Islet precursor cell (in vitro differentiated cells): ENCODE measurements around the gene ZNF536.

ENCODE experiments used
- DNase-seq: peaks from one replicate; pipeline ENCODE4 v3.0.0-alpha.2; 2018

ZNF536 gene

DNA sequence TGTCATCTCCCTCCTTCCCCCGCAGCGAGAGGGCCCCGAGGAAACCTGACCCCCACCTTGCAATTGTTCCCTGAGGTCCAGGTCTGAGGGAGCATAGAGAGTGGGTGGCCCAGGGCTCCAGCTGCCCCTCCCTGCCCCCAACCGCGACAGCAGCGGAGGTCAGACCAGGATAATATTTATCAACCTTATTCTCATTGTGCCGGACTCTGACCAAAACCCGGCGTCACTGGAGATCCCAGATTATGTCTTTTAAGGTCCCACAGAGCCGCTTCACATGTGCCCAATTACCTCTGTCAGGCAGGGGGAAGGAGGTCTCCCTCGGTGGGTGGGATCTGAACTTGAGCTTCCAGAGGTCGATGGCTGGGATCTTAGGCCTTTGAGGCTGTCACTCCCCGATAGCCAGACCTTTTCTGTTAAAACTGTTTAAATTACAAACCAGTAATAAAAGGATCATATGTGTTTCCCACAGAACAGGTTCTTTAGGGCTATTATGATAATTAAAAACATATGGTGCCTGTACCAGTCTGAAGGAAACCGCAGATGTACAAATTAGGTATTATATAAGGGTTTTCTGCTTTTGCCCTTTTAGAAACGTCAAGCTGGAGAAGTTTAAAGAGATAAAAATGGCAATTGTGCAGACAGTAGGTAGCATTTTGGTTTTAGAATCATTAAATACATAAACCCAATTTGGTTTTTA is 195.5 kb downstream of the ZNF536 start:
- no peak for DNase-seq

DNA sequence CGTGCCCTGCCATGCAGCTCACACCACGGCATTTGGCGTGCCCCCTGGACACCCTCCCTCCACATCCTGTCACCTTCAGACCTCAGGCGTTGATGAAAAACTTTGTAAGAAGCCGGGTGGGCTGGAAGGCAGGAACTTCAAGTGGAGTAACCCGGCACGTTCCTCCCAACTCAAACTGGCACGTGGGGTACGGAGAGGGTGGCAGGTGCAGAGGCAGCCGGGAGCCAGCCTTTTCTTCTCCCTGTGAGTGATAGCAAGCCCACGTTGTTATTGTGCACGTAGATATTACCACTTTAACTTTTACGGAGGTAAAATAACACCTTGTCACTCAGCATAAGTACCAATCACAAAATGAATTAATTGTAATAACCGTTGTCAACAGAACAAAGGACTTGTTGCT is 198.0 kb downstream of the ZNF536 start:
- DNase-seq: no peak

- no peak for DNase-seq
These were observed 205.4 kb downstream of the ZNF536 start for GRCh38 chr19:30577551-30578105.

DNA sequence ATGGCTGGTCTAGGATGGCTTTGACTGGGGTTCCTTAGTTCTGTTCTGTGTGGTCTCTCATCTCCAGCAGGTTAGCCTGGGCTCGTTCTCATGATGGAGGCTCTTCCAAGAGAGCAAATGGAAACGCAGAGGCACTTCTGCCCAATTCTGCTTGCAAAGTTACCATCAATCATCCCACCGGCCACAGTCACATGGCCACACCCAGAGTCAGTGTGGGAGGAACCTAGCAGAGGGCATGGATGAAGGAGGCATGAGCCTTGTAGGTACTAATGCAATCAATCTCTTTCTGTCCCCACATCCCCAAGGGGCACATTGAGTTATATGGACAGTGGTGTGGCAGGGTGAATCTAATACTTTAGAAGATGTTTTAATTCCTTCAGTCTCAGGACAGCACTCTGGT is 207.2 kb downstream of the ZNF536 start:
- no peak for DNase-seq

DNA sequence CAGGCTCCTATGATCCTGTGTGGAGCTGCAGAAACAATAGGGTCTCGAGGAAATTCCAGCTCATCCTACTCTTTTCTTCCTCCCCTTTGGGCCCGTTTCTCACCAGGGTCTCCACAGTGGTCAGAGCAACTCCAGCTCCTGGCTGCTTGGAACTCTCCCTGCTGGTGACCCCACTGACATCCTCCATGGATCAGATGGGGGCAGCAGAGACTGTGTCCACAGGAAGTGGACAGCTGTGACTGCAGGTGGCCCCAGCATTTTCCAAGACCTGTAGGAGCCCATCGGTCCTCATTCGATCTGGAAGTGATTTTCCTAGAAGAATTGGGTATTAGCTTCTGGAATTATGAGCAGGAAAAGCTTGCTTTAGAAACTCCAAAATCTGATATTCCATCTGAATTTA is 208.5 kb downstream of the ZNF536 start:
- no peak for DNase-seq

GRCh38 chr19:30584090-30584489 is 211.9 kb downstream of the ZNF536 start:
- no peak for DNase-seq

DNA sequence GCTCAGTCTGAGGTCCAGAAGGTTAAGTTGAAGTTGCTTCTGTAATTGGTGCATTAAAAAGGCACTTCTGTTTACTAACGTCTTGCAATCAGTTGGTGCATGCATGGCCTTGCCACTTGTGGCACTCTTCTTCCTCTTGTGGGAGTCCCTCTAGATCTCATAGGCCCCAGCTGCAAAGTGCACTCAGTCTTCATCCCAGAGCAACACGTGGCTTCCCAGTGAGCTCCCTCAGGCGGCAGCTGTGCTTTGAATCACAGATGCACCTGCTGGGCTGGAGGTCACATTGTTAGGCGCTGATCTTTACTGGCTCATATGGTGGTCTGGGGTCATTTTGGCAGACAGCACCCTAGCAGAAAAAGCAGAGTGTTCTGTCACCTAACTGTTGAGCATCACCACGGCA is 215.7 kb downstream of the ZNF536 start:
- DNase-seq: no peak

DNA sequence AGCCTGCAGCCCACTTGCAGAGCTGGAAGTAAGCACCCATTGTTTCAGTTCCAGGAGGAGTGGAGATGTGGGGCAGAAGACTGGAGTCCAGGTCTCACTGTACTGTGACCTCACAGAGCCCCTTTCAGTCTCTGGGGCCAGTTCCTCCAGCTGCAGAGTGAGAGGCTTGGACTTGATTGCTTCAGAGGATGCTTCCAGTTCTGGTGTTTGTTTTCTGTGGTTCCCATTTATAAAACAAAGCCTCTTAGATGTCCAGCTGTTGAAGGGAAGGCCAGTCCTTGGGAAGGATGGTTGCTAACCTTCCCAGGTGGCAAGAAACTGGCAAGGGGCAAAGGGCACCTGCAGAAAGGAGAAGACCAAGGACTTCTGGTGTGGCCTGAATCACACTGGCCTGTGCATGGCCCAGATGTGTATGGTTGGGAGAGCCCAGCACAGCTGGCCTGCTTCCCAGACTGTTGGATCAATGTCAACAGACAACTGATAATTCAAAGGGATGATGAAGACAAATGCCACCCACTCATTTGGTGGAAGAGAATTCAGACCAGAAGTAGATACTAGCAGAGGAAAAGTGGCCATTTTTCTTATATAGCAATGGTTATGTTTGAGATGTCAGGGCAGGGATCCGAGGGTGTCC is 218.5 kb downstream of the ZNF536 start:
- DNase-seq: peak; percentile 2

DNA sequence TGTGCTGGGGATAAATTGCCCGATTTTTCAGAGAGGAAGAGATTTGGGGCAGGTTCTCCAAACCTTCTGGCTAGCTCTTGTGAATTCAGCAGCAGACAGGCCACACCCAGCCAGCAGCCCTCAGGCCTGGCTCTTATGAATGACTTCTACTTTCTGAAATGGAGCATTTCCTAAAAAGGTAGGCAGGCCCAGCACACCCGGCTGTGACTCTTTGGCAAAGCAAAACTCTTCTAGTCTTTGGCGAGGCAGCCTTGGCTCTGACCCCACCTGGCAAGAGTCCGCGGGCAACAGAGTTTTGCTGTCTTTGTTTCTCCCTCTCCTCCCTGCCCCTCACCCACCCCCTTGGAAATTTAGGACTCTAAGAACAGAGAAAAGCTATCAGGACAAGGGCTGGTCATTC is 221.2 kb downstream of the ZNF536 start:
- peak; percentile 46 for DNase-seq

GRCh38 chr19:30593975-30594745 is 222.0 kb downstream of the ZNF536 start:
- no peak for DNase-seq

DNA sequence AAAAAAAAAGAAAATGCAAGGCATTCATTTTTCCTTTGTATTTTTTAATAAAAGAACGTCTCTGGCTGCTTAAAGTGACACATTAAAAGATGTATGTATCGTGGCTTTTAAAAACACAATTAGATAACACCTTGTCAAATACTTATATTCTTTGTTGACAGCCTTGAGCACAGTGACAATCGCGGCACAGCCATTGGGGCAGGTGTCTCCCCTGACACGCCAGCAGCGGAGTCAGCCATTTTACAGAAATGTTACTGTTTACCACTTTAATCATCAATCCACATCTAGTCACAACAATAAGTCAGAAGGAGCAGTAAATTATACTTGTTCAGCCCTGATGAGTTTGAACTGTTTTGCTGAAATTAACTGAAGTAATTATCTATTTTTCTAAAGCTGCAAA is 224.1 kb downstream of the ZNF536 start:
- DNase-seq: no peak

GRCh38 chr19:30596813-30597399 is 224.7 kb downstream of the ZNF536 start:
- DNase-seq: peak; percentile 48

GRCh38 chr19:30598688-30599087 is 226.5 kb downstream of the ZNF536 start:
- no peak for DNase-seq

DNA sequence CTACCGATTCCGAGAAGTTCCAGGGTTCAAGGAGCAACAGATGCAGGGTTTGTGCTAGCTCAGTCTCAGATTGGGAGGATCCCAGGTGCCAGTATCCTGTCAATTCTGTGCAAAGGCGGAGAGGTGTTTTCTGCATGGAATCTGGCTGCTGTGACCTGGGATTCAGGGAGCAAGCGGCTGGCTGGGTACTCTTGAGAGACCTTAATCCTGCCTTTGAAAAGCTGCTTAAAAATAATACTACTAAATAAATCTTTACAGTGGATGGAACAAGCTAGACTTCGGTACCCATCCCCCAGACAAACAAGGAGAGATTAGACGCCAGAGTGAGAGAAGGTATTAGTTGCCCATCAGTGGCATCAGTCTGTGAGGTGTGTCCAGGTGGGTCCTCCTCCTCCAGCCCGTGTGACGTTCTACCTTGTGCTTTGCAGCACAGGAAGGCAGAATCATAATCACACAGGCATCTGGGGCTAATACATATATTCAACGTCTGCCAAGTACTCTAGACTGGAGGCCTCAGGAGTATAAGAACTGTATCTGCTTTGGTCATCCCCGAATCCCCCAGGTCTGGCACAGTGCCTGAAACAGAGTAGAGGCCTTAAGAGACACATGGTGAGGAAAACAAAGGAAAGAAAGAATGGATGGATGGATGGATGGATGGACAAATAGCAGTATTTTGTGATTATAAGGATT is 230.6 kb downstream of the ZNF536 start:
- peak; percentile 36 for DNase-seq

DNA sequence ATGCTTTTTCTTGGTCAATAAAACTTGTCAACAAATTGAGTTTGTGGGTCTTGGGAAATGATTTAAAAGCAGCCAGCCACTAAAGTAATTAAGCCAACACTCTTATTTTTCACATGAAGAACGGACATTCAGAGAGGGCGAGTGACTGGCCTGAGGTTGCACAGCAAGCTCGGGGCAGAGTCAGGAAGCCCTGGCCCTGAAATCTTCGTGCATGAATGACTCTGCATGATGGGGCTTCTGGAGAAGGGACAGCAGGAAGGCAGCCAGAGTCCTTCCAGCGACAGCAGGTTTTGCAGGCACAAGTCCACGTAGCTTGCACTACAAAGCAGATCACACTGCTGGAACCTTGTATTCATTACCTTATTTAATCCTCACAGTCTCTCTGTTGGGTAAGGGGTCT is 232.5 kb downstream of the ZNF536 start:
- peak; percentile 45 for DNase-seq

- no peak for DNase-seq
These were observed 233.1 kb downstream of the ZNF536 start for GRCh38 chr19:30605333-30605732.

GRCh38 chr19:30606114-30607050 is 234.2 kb downstream of the ZNF536 start:
- DNase-seq: peak; percentile 13
